Measurements from ENCODE around the gene NHLRC4.

The NHLRC4 gene

DNA sequence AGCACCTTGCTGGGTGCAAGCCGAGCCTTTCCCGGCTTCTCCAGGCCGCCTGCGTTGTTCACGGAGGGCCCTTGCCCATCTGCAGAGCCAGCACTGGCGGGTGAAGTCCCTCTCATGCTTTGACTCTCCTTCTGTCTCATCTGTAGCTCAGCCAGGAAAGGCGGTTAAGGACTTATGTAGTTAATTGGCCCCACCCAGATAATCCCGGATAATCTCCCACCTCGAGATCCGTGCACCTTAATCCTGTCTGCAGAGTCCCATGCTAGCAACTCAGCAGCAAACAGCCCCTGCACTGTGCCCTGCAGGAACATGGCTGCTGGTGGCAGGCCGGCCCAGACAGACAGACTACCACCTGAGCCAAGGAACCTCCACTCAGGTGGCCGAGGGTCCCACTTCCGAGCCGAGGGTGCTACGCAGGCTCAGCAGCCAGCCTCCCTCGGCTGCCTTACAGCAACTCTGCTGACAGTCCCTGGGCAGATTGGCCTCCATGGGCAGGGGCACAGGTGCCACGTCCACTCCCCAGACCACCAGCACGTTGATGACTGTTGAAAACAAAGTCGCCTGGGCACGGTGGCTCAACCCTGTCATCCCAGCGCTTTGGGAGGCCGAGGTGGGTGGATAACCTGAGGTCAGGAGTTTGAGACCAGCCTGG, 40.0 kb downstream of the NHLRC4 start:
- DNase-seq = no peak

DNA sequence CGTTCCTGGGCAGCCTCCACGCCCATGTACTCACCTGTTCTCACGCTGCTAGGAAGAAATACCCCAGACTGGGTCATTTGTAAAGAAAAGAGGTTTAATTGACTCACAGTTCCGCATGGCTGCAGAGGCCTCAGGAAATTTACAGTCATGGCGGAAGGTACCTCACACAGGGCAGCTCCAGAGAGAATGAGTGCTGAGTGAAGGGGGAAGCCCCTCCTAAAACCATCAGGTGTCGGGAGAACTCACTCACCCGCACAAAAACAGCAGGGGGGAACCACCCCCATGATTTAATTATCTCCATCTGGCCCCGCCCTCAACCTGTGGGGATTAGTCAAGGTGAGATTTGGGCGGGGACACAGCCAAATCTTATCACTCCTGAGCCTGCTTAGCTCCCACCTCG, 41.2 kb downstream of the NHLRC4 start:
- DNase-seq = no peak

DNA sequence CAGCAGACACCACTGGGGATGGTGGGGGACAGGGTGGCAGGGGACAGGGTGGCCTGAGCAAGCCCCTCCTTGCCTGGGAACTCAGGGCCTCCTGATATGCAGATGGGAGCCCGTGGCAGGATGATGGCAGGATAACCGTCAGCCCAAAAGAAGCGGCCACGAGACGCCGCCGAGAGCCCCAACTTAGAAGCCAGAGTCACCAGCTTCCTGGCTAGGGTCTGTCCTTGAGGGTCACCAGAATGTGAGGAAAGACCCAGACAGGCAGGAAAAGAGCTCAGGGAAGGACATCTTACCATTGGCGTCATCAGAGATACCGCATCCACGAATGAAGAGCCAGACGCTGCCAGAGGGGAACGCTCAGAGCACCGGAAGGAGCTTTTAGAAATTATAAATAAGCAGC, 42.5 kb downstream of the NHLRC4 start:
- DNase-seq = no peak

DNA sequence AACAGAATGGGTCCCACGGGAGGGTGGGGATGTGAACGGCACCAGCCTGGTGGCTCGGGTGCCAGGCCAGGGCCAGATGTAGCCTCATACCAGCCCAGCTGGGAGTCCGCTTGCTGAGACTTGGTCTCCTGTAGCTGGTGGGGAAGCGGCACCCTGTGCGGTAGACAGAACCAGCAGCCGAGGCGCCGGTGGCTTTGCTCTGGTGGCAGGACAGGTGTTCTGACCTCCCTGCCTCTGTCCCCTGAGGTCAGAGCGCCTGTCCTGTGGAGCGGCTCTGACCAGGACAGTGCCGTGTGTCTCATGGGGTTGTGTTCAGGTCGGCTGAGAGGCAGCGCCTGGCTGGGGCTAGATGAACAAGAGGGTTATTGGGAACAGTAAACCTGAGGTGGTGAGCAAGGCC, 43.2 kb downstream of the NHLRC4 start:
- DNase-seq = no peak

DNA sequence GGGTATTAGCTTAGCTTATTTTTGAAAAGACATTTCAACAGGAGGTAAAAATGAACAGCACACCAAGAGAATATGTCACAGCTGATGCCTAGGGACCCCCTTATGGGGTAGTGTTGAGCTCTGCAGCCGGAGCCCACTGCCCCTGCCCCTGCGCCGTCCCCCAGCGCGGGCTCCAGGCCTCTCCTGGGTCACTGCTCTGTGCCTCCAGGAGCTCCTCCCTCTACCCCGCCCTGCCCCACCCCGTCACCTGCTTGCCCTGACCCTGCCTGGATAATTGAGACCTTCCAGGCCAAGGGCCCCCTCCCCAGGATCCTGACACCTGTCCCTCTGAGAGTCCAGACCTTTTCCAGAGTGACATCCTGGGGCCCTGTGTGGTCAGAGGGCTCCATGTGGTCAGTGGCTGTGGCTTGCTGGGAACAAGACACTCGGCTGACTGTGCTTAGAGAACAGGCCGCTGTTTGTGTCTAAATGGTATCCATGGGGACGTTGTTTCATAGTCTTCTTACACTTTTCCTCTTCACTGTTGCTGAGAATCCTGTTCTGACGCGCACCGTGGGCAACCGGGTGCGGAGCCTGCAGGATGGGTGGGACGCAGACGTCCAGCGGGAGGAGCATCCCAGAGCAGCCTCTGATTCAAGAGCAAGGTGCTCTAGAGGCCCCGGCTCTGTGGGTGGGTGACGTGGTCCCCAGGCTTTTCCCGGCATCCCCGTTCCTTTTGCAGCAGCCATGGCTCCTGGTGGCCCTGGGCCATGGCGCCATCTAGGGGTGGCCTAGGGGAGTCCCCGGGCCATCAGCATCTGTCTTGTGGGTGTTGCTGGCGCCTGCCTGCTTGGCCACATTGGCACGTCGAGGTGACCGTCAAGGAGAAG, 43.9 kb downstream of the NHLRC4 start:
- peak; percentile 43 to 75 for DNase-seq

- no peak for DNase-seq
These were observed 48.3 kb downstream of the NHLRC4 start for GRCh38 chr16:615122-615521.

GRCh38 chr16:616733-617586, 50.2 kb downstream of the NHLRC4 start:
- DNase-seq = no peak

DNA sequence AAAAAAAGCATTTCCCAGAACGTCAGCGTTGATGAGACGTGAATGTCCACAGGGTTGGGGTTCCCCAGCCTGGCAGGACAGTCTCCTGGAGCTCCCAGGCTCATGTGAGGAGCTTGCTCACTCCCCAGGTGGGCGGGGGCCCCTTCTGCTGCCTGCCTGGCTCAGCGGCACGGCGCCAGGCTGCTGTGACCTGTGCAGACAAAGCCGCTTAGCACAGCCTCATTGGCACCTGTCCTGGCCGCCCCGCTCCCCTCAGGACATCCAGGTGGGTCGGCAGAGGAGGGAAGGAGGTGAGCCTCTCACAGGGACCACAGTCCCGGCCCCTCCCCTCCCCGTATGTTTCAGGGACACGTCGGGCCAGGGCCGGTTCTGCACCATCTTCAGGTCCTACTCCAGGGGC, 51.0 kb downstream of the NHLRC4 start:
- no peak for DNase-seq
